ENCODE measurements around the gene CD70.

- TF ChIP-seq CTCF (IDR thresholded peaks at IDR 0.05) (no peak), POLR2A (IDR thresholded peaks at IDR 0.05) (no peak)
Measured at GRCh38 chr19:6568010-6568526, 22.9 kb downstream of the CD70 start.

Data from lower leg skin (tissue), 3 donors.